ENCODE results near the gene SEZ6. TPM values are rescaled to one million over a fixed set of nuclear protein-coding genes. Genes with fewer than 3 reads are reported as not detected.
"Not testable (repeated sequence)": the region's sequence is repeated elsewhere in the genome, so short reads cannot be mapped to it uniquely, and the experiment has no call there.

SEZ6 gene
- polyA plus RNA-seq, 4 donors = 0.29 to 1.3 (median 0.47) TPM

DNA sequence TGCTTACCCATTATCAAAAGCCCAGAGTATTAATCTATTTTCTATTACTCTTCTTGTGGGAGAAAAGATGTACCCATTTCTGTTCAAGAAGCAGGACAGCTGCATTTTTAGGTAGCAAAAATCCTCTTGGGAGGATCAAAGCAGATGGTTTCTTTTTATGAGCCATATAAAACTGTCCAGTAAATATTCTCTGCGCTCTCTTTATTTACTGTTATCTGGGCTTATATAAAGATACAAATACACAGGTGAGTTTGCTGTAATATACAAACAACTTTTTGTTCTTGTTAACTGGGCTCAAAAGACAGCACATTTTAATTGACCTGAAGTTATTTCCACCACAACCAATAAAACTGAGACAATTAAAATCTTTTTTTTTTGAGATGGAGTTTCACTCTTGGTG, 64.6 kb downstream of the SEZ6 start:
- no peak for DNase-seq (ENCODE audit: low read depth in 4 of 4, low spot score in 3 of 4)

DNA sequence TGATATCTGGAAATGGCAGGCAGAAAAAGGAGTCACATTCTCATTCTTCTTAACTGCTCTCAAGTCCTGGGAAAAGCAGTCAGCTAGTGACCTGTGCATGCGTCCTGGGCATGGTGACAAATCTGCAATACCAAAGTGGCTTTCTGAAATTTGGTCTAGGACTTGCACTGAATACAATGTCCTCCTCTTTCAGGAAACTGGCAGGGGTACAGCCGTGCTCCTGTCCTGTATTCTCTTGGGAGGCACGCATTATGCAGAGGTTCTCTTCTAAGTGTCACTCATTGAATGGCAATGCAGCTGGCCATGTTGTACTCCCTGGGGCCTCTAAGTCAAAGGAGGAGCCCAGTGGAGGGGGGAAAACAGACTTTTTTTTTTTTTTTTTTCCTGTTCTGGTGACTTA, 65.2 kb downstream of the SEZ6 start:
- DNase-seq (ENCODE audit: low read depth in 4 of 4, low spot score in 3 of 4) = no peak

DNA sequence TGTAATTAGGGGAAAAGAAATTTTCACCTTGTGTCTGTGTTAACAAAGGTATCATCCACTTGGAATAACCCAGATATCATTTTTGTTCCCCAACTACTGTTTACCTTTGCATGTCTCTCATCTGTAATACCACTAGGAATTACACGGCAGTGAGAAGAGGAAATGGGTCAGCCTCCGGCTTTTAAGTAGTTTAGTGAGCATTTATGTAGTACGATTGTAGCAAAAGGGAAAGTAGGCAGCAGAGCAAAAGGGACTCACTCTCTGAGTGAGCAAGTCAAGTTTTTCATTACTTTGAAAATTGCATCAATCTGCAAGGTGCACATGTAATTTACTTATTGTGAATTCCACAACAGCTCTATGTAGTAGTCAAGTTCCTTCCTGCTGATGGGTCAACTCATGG, 65.7 kb downstream of the SEZ6 start:
- DNase-seq (ENCODE audit: low read depth in 4 of 4, low spot score in 3 of 4) = no peak

DNA sequence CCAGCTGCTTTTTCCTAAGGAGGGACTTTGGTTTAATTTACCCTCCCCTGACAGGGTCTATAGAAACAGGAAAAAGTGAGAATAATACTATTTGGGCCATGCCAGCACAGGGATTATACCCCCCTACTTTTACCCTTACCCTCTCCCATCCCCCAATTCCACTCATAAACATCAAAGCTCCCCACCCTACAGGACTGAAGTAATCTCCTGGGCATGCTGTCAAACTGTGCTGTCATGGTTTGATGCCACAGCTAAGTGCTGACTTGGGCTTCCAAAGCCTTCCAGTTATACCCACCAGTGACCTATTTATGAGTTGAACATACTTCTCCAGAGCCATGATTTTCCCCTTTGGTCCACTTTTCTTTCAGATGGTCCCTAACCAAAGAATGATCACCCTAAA, 67.3 kb downstream of the SEZ6 start:
- no peak for DNase-seq (ENCODE audit: low read depth in 4 of 4, low spot score in 3 of 4)

DNA sequence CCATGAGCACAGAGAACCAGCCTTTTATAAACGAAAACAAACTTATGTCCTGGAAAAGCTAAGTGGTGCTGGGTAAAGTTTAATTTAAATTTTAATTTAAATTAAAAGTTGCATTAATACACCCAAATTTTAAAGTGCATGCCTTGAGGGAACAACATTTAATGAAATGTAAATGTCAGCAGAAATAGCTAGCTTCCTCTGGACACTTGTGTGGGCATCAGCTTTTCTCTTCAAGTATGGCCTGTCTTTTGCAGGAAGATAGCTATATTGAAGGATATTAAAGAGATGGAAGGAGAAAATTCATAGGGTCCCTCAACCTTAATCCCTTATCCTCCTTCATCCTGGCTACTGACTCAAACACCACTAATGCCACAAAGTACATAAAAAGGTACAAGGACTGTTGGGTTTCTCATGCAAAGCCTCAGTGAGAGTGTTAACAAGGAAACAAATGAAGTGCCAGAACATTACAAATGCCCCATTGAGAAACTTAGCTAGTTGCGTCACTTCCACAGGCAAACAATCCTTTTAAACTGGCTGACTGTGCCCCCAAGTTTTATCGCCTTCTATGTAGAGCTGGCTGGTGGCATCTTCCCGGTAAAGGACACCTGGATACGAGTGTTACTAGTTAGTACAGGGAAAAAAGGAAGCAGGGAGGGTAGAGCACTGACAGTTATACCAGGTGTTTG, 68.6 kb downstream of the SEZ6 start:
- DNase-seq (ENCODE audit: low read depth in 4 of 4, low spot score in 3 of 4) = no peak

DNA sequence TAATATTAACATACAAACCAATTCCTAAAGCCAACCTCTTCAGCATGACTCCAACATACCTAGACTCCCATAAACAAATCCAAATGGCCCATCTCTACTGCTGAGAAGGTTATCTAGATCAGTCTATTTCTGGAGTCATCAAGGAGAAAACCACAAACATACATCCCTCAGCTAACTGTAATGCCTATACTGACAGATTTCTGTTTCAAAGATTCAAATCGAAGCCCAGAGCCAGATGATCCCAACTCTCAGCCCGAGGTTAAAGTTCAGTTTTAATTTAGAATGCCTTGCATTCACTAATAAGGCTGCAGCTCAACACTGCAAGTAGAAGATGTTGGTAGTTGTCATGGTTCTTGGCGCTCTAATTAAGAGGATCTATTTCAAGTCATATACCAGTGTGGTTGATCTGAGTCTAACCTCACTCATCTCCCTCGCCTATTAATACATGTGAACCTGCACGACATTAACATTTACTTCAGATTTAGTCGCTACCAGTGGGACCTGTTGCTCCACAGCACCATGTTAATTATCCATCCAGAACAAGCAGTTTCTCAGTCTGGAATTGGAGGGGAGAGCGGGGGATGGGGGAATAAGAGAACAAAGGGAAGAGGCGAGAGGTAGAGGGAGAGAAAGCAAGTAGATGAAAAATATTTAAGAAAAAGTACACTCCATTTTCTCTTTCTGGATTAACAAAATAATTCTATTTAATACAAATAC, 69.9 kb downstream of the SEZ6 start:
- no peak for DNase-seq (ENCODE audit: low read depth in 4 of 4, low spot score in 3 of 4)

DNA sequence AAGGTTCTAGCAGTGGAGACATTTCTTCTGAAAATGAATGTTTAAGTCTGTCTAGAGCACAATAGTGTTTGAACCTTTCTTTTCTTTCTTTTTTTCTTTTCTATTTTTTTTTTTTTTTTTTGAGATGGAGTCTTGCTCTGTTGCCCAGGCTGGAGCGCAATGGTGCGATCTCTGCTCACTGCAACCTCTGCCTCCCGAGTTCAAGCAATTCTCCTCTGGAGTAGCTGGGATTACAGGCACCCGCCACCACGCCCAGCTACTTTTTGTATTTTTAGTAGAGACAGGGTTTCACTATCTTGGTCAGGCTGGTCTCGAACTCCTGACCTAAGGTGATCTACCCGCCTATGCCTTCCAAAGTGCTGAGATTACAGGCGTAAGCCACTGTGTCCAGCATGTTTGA, 71.3 kb downstream of the SEZ6 start:
- not testable (repeated sequence) for DNase-seq (ENCODE audit: low read depth in 4 of 4, low spot score in 3 of 4)

DNA sequence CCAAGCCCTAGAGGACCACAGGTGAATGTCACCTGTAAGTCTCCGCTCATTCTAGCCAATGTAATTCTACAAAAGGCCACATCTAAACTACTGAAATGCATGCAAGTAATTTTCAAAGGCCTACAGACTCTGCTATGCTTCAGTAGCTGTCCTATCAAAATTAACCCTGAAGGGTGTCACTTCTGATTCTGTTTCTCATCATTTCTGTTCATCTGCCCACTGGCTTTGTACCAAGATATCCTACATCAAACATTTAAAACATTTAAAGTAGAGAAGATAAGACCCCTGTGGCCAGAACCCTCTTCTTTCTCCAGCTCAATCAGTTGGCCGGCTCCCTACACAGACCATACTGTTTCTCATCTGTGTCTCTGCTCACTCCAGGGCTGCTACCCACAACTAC, 76.0 kb downstream of the SEZ6 start:
- DNase-seq (ENCODE audit: low read depth in 4 of 4, low spot score in 3 of 4) = no peak

DNA sequence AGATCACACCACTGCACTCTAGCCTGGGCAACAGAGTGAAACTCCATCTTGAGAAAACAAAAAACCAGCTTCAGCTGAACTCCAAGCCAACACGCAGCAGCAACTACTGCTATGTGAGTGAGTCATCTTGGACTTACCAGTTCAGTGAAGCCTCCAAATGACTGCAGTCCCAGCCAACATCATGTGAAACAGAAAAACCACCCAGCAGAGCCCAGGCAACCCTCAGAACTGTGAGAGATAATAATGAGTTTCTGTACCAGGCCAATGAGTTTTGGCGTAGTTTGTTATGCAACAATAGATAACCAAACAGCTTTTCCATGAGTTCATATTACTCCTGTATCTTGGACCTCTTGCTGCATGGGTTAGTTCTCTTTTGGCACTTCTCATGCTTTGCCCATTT, 77.8 kb downstream of the SEZ6 start:
- no peak for DNase-seq (ENCODE audit: low read depth in 4 of 4, low spot score in 3 of 4)

DNA sequence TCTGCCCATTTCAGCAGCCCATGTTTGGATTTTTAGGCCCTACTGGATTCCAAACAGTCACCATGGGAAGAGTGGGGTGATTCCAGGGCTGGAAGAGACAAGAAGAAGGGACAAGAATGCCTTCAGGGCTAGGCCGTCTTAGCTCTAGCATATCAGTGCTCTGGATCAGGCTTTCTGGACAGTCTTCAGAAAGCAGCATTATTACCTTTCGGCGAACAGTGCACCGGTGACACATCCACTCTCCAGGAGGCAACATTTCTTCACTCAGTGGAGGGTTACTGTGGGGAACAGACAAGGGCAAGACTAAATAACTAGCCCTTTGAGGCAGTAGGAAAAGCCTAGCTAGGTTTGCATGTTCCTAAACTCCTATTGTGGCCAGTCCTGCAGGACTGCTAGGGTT, 79.0 kb downstream of the SEZ6 start:
- DNase-seq (ENCODE audit: low read depth in 4 of 4, low spot score in 3 of 4) = no peak

DNA sequence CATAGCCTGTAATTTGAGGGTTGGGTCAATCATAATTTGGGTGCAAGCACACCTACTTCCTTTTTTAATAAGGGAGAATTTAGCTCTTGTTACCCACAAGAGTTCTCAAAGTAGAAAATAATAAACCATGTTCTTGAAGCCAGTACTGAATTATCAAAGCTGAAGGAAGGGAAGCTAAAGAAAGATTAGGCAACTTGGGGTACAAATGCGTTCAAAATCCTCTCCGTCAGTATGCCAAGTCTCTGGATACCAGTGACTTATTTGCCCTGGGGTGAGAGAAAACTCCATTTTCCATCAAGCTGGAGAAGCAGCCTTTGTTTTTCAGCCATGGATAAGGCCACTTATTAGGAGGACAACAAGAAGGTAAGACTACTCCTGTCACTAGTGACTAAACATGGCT, 79.5 kb downstream of the SEZ6 start:
- no peak for DNase-seq (ENCODE audit: low read depth in 4 of 4, low spot score in 3 of 4)

DNA sequence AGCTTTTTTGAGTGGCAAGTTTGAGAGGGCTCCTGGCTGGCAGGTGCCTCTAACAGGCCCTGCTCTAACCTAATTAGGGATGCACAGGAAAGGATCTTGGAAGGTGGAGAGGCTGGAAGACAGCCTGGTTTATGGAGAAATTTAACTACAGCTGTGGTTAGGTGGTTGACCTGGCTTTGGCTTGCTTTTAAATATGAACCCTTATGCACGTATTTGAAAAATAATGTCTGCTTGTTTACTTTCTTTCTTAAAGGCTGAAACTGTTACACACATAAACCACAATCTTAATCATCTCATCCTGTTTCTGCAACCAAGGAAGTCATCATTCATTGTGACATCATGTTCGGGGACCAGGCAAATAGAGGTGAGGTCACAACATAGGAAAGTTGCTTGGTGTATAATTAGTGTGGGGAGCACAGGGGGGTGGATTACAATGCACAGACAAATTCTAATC, 79.9 kb downstream of the SEZ6 start:
- no peak for DNase-seq (ENCODE audit: low read depth in 4 of 4, low spot score in 3 of 4)

DNA sequence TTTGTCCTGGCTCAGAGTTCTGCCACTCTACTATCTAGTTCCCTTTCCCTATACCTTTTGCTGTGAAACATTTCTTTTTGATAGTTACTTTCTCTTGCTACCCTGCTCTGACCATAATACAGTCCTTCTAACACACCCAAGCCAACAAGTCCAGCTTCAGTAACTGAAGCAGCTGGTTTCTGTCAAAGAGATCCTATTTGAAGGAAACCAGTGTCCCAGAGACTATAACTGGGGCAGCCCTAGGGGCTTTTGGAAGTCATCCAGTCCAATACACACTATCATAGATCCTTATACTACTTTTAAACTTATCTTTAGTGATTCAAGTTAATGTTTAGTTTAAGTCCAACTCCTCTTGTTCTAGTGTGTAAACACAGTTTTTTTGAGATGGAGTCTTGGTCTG, 85.6 kb downstream of the SEZ6 start:
- DNase-seq (ENCODE audit: low read depth in 4 of 4, low spot score in 3 of 4) = no peak

DNA sequence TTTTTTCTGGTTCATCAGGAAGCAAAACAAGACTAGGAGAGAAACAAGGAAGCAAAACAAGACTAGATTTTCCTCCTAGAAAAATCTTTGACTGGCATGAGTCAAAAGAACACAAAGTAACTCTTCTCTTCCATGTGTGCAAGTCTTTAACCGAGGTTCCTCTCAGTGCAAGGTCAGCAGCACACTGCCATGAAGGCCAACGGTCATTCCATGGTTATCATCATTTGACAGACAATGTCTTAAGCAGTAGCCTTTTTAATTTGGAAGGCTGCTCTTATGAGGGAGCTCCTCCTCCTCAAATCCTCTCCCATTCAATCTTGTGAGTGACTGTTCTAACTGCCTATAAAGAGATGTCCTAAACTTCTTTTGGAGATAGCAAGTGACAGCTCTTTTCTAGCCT, 87.5 kb downstream of the SEZ6 start:
- no peak for DNase-seq (ENCODE audit: low read depth in 4 of 4, low spot score in 3 of 4)

DNA sequence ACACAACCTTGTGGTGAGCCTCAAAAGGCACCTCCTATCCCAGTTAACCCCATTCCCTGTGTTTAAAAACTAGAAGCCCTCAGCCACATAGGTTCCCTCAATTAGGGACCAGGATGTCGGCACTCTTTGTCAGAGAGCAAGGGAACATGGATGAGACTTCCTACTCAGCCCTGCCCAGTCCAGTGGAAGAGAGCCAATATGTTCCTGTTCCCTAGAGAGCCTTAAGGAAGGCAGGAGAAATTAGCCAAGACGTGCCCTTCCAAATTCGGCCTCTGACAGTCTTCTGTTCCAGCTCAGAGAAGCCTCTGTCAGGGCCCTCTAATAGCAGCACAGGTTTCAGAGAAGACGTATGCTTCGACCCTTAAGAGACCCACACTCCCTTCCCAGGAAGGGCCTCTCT, 88.4 kb downstream of the SEZ6 start:
- DNase-seq (ENCODE audit: low read depth in 4 of 4, low spot score in 3 of 4) = no peak

DNA sequence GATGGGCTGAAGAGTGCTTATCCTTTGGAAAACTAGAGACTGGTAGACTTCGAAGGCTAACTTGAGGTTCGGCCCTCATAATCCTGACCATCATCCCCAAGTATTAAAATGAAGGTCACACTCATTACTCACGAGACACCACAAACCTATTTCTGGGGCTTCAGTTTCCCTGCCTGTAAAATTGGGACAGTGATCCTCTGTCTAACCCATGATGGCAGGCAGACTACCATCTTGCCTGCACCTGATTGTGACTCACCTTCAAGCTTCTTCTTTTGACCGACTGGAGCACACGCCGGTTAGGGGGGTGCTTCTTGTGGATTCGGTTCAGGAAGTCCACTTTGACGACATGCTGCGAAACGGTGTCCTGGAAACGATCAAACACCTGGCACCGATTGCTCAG, 88.8 kb downstream of the SEZ6 start:
- DNase-seq (ENCODE audit: low read depth in 4 of 4, low spot score in 3 of 4) = no peak

DNA sequence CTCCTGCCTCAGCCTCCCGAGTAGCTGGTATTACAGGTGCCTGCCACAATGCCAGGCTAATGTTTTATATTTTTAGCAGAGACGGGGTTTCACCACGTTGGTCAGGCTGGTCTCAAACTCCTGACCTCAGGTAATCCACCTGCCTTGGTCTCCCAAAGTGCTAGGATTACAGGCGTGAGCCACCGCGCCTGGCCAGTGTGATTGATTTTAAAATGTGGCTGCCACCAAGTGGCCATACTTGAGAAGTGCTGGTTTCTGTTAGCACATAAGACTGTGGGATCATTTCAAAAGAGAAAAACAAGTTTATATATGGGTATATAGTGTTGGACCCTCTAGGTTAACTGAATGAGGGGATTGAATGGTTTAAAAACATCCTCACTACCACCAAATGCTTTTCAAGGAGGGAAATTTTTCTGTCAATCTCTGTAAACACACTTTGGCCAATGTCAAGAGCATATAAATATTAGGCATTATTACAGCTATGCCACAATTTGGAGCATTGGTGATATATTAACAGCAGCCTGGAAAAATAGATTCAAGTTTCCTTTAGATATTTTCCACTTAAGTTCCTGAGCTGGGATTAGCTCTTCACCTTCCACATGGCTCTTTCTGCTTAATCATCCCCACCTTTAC, 89.4 kb downstream of the SEZ6 start:
- DNase-seq (ENCODE audit: low read depth in 4 of 4, low spot score in 3 of 4) = no peak

DNA sequence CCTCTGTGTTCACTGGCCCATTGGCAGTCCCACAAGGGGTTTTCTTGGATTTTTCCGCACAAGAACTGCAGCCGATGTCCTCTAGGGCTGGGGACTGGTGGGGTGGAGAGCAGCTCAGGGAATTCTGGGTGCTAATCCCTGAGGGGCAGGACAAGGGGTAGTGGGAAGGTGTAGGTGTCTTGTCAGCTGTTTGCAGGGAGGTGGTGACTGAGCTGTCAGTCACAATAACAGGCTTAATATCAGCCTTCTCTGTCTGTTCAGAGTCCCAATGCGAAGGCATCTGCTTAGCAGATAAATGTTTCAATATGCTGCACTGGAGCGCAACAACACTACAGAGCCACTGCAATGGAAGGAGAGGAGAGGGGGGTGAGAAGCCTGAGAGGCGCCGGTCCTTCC, 92.9 kb downstream of the SEZ6 start:
- DNase-seq (ENCODE audit: low read depth in 4 of 4, low spot score in 3 of 4) = no peak

DNA sequence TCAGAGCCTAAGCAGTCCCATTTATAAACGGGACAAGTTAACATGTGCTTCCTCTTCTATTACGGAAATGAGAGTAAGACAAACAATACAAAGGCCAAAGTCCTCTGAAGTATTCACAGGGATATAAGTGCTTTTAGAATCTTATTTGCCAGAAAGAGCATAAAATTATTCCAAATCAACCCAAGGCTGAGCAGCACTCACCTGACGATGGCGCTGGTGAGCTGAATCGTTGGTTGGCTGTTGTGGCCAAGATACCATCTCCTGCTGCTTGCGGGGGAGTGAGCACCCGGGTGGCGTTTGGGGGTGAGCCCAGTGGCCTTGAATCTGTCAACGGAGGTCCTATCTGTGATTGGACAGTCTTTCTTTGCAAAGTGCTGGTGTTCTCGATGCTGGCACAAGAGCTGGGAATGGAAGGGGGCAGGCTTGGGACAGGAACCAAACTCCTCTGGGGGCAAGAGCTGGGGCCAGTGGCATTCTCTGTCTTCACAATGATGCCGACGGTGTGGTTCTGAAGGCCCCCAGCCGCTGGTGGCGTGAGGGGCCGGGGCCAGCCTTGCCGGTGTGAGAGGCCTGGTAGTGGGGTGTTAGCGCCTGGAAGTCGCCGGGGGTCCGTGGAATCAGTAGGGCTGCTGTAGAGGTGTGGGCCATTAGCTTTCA, 93.4 kb downstream of the SEZ6 start:
- no peak for DNase-seq (ENCODE audit: low read depth in 4 of 4, low spot score in 3 of 4)

DNA sequence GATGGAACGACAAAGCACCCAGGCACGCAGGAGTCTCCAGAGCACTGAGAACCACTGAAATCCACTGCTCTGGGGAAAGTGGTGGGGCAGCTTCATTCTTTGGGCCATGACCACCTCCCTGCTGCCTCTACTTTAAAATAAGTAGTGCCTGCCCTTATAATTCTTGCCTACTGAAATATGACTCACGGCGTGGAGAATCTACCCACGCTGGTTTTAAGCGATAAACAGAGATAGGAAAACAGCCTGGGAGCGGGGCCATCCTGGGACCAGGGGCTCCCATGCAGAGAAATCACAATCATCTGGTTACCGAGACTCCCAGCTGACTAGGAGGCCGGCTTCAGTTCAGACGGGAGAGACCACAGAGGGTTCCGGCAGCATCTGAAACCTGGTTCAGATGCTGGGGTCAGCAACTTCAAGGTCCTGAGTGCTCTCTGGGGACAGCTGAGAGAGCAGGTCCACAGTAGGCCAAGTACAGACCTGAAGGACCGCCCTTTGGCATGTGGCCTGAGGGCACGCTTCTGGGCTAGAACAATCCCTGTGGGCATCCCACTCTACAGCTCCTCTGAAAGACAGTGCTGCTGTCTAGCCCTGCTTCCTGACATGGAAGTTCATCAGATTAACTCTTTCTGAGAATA, 94.3 kb downstream of the SEZ6 start:
- DNase-seq (ENCODE audit: low read depth in 4 of 4, low spot score in 3 of 4) = no peak

DNA sequence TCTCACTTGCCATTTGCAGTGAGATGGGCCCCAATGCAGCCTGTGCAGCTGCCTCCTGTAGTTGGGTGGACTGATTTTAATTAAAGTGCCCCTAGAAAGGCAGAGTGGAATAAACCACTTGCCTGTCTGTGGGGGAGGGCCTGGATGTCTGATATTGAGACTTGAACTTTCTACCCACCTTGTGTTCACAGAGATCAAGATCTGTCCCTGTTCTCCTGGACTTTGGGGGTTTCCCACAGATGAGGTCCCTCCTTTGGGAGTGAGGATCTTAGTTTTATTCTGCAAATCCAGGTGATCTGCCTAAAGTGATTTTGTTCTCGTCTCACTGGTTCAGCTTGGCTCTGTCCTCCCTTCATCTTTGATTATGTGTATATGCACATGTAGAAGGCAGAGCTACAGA, 95.3 kb downstream of the SEZ6 start:
- DNase-seq (ENCODE audit: low read depth in 4 of 4, low spot score in 3 of 4) = no peak
